ENCODE data around the gene GPATCH2L. TPM values are rescaled to one million over a fixed set of nuclear protein-coding genes. Genes with fewer than 3 reads are reported as not detected.
A peak's percentile ranks its signal among the peaks of the same experiment; 100 is the strongest.

The GPATCH2L gene
- total RNA-seq, 4 donors from 2014 or later: 42.3 to 180 (median 60.9) TPM

DNA sequence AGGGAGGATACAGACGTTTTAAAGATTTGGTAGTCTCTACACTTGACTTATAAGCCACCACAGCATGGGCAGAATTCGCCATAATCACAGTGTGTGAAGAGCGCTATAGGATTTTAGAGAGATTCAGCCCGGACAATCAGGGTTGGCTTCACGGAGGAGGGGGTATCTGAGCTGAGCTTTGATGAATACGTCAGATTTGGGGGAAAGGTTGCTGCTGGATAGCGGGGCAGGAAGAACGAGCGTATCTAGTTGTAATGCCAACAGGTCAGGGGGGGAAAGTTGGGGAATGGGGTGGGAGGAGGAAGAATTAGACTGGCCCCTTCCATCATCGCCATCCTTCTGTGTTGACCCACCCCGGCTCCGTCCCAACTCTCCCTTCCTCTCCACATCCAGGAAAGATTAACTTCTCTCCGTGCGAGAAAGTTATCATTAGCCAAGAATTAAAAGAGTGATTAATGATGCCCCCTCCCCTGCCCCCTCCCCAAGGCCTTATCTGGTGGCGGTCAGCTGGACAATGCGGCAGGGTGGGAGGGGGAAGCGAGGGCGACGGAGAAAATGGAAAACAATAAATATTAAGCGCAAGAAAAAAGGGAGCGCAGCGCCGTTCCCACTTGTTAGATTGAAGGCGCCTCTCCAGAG lies 13.5 kb upstream of the GPATCH2L start:
- H3K27ac ChIP-seq: no peak overlapping the region
- DNase-seq: no peak
- peaks cover 78% of the 10 kb centered on the region for H3K27me3 ChIP-seq

DNA sequence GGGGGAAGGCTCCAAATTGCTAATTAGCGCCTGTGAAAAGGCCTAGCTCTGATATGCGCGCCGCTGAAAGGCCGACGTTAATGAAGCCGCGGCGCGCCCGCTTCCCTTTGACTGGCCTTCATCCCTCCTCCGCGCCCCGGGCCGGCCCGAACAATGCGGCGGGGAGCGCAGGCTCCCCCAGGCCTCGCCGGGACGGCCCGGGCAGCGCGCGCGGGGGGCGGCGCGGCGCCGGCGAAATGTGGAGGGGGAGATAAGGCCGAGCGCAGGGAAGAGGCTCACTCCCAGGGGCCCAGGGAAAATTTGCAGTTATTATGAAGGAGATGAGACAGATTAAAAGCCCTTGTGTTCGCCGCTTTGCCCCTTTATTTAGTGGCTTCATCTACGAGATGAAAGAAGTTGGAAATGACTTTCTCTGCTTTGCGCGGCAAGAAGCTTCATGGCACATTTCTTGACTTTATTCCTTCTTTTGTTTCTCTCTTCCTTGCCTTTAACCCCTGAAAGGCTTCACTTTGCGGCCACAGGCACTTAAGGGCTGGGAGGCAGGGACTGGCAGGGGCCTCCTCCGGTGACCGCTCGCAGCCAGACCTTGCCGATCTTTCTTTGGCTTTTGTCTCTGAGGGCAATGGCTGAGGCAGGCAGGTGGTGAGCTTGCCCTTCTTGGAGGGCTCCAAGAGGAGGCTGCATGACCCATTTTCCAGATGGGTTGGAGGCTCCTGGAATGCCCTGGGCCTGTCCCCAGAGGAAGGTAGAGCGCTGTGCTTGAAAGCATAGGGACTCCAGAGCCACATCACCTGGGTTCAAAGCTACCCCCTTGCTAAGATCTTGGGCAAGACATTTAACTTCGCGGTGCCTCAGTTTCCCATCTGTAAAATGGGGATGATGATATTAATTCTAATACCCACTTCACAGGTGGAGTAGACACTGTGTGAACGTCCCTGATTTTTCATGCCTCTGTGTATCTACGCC lies 12.7 kb upstream of the GPATCH2L start:
- WGBS, 2 donors (ENCODE audit: low coverage in 1 of 2): 30 to 57% methylated on average over 7 to 50 of the region's 50 CpGs
- Histone ChIP-seq H3K27ac (no peak overlapping the region), H3K9me3 (peaks cover 8 to 12% of the 10 kb centered on the region in 2 donors), H3K36me3 (no peaks in the 10 kb centered on the region), H3K4me3 (peak overlapping the region in 3 of 4 donors; percentile 5 to 41 (median 16)), H3K4me1 (peaks cover 0 to 8% (median 3%) of the 10 kb centered on the region in 4 donors), H3K27me3 (peaks cover 76% of the 10 kb centered on the region)
- TF ChIP-seq POLR2AphosphoS5 (IDR thresholded peaks at IDR 0.05) (no peak), EP300 (IDR thresholded peaks at IDR 0.05; ENCODE audit: low read depth) (no peak), POLR2A (IDR thresholded peaks at IDR 0.05) (no peak)
- TF ChIP-seq, protein P1, sequence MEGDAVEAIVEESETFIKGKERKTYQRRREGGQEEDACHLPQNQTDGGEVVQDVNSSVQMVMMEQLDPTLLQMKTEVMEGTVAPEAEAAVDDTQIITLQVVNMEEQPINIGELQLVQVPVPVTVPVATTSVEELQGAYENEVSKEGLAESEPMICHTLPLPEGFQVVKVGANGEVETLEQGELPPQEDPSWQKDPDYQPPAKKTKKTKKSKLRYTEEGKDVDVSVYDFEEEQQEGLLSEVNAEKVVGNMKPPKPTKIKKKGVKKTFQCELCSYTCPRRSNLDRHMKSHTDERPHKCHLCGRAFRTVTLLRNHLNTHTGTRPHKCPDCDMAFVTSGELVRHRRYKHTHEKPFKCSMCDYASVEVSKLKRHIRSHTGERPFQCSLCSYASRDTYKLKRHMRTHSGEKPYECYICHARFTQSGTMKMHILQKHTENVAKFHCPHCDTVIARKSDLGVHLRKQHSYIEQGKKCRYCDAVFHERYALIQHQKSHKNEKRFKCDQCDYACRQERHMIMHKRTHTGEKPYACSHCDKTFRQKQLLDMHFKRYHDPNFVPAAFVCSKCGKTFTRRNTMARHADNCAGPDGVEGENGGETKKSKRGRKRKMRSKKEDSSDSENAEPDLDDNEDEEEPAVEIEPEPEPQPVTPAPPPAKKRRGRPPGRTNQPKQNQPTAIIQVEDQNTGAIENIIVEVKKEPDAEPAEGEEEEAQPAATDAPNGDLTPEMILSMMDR (IDR thresholded peaks at IDR 0.05): no peak
- DNase-seq: no peak
- intact Hi-C loops (cut with DNase I; ENCODE audit: low total_unique reads) (no loop called here), in situ Hi-C loops (cut with MboI; ENCODE audit: low pct_ligation_motif_present in 1 of 4, low pct_unique_long_range_greater_than_20kb in 1 of 4, low sequenced_read_pairs in 3 of 4) (no loop called here)

More for the DNA sequence above, 13.5 kb upstream of the GPATCH2L start:
- Histone ChIP-seq H3K36me3 (no peaks in the 10 kb centered on the region), H3K4me3 (peak overlapping the region in 3 of 4 donors; percentile 5 to 41 (median 16)), H3K9me3 (peaks cover 4 to 5% of the 10 kb centered on the region in 2 donors), H3K4me1 (peaks cover 0 to 8% (median 3%) of the 10 kb centered on the region in 4 donors)
- intact Hi-C loops (cut with DNase I; ENCODE audit: low total_unique reads) (no loop called here), in situ Hi-C loops (cut with MboI; ENCODE audit: low pct_ligation_motif_present in 1 of 4, low pct_unique_long_range_greater_than_20kb in 1 of 4, low sequenced_read_pairs in 3 of 4) (no loop called here)
- 15 to 21% methylated on average over 23 to 24 of the region's 24 CpGs for WGBS, 2 donors (ENCODE audit: low coverage in 1 of 2)
- TF ChIP-seq, protein P1 (IDR thresholded peaks at IDR 0.05): no peak

DNA sequence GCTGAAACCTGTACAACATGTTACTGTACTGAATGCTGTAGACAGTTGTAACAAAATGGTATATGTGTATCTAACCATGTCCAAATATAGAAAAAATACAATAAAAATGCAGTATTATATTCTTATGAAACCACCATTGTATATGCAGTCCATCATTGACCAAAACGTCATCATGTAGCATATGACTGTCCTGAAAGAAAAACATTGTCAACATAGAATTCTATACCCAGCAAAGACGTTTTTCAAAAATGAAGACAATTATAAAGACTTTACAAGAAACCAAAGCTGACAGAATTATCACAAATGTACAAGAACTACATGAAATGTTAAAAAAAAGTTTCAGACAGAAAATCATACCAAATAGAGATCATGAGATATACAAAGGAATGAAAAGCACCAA lies 8.1 kb upstream of the GPATCH2L start:
- no peak for DNase-seq
- in situ Hi-C loops (cut with MboI; ENCODE audit: low pct_ligation_motif_present in 1 of 4, low pct_unique_long_range_greater_than_20kb in 1 of 4, low sequenced_read_pairs in 3 of 4): no loop called here
- intact Hi-C loops (cut with DNase I; ENCODE audit: low total_unique reads): no loop called here
- H3K4me3 ChIP-seq: no peak overlapping the region
- H3K36me3 ChIP-seq: no peaks in the 10 kb centered on the region
- H3K4me1 ChIP-seq: peaks cover 0 to 4% (median under 1%) of the 10 kb centered on the region in 4 donors
- TF ChIP-seq EP300 (IDR thresholded peaks at IDR 0.05; ENCODE audit: low read depth) (no peak), POLR2A (IDR thresholded peaks at IDR 0.05) (no peak), POLR2AphosphoS5 (IDR thresholded peaks at IDR 0.05) (no peak)
- TF ChIP-seq, protein P1 (IDR thresholded peaks at IDR 0.05): no peak
- WGBS, 2 donors (ENCODE audit: low coverage in 1 of 2): 55 to 63% methylated on average over 2 of the region's 2 CpGs
- no peak overlapping the region for H3K27ac ChIP-seq
- H3K27me3 ChIP-seq: peaks cover 44% of the 10 kb centered on the region
- peaks cover 10 to 12% of the 10 kb centered on the region in 2 donors for H3K9me3 ChIP-seq

DNA sequence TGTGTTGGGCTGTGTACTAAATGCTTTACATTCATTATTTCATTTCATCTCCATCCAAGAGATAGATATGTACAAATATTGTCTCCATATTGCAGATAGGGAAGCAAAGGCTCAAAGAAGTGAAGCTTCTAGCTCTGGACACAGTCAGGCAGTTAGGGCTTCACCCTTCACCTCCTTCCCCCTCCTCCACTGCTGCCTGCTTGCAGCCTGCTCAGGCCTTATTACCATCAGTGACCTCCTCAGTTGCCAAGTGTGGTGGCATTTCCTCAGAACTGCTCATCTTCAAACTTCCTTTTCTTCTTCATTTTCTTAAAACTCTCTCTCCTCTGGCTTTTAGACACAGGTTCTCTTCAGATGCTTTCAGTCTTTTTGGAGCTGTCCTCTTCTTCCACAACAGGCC lies 4.7 kb upstream of the GPATCH2L start:
- Histone ChIP-seq H3K9me3 (peaks cover 10 to 12% of the 10 kb centered on the region in 2 donors), H3K36me3 (no peaks in the 10 kb centered on the region), H3K27me3 (peaks cover 20% of the 10 kb centered on the region), H3K4me1 (peaks cover 0 to 5% (median 0%) of the 10 kb centered on the region in 4 donors), H3K4me3 (no peak overlapping the region), H3K27ac (no peak overlapping the region)
- in situ Hi-C loops (cut with MboI; ENCODE audit: low pct_ligation_motif_present in 1 of 4, low pct_unique_long_range_greater_than_20kb in 1 of 4, low sequenced_read_pairs in 3 of 4): no loop called here
- no peak for DNase-seq
- TF ChIP-seq, protein P1 (IDR thresholded peaks at IDR 0.05): no peak
- no peak for TF ChIP-seq POLR2AphosphoS5 (IDR thresholded peaks at IDR 0.05)
- no peak for TF ChIP-seq POLR2A (IDR thresholded peaks at IDR 0.05)
- no peak for TF ChIP-seq EP300 (IDR thresholded peaks at IDR 0.05; ENCODE audit: low read depth)
- intact Hi-C loops (cut with DNase I; ENCODE audit: low total_unique reads): no loop called here
